ENCODE data around the gene ABCC10.
"Not testable (repeated sequence)": the region's sequence is repeated elsewhere in the genome, so short reads cannot be mapped to it uniquely, and the experiment has no call there.

Gene ABCC10

DNA sequence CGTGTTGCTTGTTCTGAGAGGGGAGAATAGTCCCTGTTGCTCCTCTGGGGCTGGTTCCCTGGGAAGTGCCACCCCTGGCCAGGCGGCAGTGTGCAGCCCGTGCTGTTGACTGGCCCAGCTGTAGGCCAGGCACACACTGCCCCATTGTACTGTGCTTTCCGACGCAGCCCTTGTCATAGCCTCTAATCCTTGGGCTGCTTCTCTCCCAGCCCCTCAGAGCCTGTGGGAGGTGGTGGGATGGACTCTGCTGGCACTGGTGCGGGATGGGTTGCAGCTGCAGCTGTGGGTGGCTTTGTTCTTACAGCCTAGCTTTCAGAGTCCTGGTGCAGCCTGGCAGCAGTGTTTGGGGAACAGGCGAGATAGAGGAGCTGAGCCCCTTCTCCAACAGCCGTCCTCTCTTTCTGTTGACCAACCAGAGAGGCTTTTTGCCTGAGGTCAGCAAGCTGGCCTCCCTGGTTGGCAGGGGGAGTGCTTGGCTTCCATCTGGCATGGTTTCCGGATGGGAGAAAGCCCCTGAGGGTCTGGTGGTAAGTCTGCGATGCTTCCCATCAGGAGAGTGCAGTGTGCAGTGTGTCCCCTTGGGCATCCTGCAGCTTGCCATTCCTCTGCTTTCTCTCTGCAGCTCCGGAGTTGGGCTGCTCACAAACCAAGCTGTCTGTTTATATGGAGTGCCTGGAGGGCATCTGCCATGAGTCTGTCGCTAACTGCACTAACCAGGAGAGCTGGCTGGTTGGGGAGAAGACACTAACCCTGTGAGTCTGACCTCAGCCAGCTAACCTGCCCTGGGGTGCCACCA is 62.1 kb downstream of the ABCC10 start:
- Mint-ChIP-seq H3K36me3 (peaks cover 10% of the 10 kb centered on the region), H3K4me3 (no peak overlapping the region), H3K9me3 (no peaks in the 10 kb centered on the region), H3K27me3 (no peaks in the 10 kb centered on the region), H3K27ac (no peak overlapping the region), H3K4me1 (peaks cover 19% of the 10 kb centered on the region)
- ATAC-seq: no peak

DNA sequence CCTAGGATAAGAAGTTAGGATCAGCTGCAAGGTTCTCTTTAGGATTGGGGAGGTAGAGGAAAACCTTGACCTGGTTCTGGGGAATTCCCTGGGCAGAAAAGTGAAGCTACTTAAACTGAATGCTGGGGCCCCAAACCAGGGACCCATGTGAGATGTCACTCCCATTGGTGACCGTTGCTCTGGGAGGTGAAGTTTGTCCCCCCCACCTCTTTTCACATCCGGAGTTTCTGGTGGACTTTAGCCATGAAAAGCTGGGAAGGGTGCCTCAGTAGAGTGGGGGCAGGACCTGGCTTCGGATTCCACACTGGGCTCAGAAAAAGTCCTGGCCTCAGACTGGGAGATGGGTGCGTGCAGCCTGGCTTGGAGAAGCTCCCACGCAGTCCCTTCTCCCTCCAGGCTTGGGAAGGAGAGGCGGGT is 63.2 kb downstream of the ABCC10 start:
- peaks cover 10% of the 10 kb centered on the region for H3K36me3 Mint-ChIP-seq
- no peak overlapping the region for H3K27ac Mint-ChIP-seq
- H3K9me3 Mint-ChIP-seq: no peaks in the 10 kb centered on the region
- H3K27me3 Mint-ChIP-seq: no peaks in the 10 kb centered on the region
- H3K4me3 Mint-ChIP-seq: no peak overlapping the region
- peaks cover 26% of the 10 kb centered on the region for H3K4me1 Mint-ChIP-seq
- ATAC-seq: no peak

DNA sequence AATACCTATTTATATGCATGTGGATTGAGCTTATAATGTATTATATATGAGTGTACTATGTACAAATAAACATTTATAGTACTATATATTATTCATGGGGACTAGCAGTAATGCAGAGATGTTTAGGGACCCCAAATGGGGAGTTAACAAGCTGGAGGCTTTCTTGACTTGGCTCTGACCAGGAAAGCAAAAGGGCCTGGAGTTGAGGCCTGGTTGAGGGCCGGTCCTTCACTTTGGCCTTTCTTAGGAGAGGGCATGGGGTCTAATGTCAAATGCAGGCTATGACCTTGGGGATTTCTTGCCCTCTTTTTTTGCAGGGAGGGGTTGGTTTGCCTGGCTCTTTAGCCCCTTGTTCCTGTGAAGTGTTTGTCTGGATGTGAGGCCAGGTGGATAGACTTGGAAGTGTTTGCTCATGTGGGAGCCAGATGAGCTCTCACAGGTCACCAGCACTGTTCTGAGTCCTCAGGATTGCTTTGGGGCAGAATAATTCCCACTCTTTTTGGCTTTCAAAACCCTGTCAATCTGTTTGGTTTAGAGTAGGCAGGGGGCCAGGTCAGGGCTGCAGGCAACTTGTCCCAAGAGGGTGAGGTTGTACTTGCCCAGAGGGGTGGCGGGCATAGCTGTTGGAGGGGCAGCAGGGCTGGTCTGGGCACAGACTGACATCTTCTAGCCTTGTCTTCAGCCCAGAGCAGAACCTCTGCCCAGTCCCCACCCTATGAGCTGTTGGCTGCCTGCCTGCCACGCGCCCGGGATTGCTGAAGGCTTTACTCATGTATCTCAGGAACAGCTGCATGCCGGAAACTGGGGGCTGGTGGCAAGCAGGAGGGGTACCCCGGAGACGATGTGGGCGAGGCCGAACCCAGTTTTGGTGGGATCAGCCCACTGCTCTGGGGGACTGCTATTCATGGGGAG is 64.7 kb downstream of the ABCC10 start:
- no peaks in the 10 kb centered on the region for H3K27me3 Mint-ChIP-seq
- no peak overlapping the region for H3K4me3 Mint-ChIP-seq
- ATAC-seq: no peak
- no peak overlapping the region for H3K27ac Mint-ChIP-seq
- no peaks in the 10 kb centered on the region for H3K9me3 Mint-ChIP-seq
- peaks cover 26% of the 10 kb centered on the region for H3K4me1 Mint-ChIP-seq
- peaks cover 10% of the 10 kb centered on the region for H3K36me3 Mint-ChIP-seq

DNA sequence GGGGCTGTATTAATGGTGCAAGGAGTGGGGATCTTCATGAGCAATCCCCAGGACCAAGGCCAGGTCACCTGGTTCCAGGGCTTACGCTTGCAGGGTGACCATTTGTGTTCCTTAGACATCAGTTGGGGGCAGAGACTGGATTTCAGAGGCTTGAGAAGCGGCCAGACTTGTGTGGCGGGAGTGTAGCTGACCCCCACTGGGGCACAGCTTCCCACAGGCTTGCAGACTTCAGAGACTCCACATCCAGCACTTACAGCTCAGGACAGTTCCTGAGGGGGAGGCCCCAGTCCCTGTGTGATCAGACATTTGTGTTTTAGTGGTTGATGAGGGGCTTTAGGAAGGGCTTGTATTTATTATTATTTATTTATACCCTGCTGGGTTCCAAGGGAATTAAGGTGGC is 65.3 kb downstream of the ABCC10 start:
- Mint-ChIP-seq H3K27ac (no peak overlapping the region), H3K36me3 (peaks cover 10% of the 10 kb centered on the region), H3K4me3 (no peak overlapping the region), H3K9me3 (no peaks in the 10 kb centered on the region), H3K27me3 (no peaks in the 10 kb centered on the region), H3K4me1 (peaks cover 26% of the 10 kb centered on the region)
- no peak for ATAC-seq

DNA sequence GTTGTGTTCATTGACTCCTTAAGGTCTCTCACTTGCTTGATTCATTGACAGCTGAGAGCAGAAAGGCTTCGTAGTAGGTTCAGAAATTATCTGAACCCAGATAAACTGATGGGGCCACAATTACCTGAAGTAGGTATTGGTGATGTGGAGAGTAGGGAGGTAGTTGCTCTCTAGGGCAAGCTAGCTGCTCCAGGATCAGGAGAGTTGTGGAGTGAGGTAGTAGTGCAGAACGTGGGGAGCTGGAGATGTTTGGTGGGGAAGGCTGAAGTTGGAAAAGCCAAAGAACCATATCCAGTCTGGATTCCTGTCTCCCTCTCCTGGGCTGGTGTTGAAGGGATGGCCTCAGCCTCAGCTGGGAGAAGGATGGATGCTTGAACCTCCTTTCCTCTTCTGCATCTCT is 65.9 kb downstream of the ABCC10 start:
- ATAC-seq: no peak
- Mint-ChIP-seq H3K27me3 (no peaks in the 10 kb centered on the region), H3K4me1 (peaks cover 22% of the 10 kb centered on the region), H3K36me3 (peaks cover 7% of the 10 kb centered on the region), H3K4me3 (no peak overlapping the region), H3K27ac (no peak overlapping the region), H3K9me3 (no peaks in the 10 kb centered on the region)

DNA sequence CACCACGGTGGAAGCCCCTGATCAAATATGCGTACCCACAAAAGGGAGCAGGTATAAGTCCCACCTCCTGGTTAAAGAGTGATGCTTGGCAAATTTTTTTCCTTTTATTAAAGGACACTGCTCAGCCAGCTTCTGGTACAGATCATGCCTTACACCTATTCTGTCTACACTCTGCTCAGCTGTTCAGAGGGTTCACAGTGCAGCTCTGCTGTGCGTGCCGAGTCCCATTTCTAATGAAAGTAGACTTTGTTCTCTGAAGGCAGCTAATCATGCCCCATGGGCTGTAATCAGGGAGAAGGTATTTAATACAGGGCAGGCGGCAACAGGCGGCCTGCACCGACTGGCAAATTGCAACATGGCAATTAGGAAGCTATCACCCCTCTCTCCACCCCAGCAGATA is 66.5 kb downstream of the ABCC10 start:
- no peaks in the 10 kb centered on the region for H3K27me3 Mint-ChIP-seq
- no peak overlapping the region for H3K27ac Mint-ChIP-seq
- ATAC-seq: no peak
- H3K4me3 Mint-ChIP-seq: no peak overlapping the region
- H3K4me1 Mint-ChIP-seq: peaks cover 18% of the 10 kb centered on the region
- peaks cover 11% of the 10 kb centered on the region for H3K36me3 Mint-ChIP-seq
- H3K9me3 Mint-ChIP-seq: no peaks in the 10 kb centered on the region

DNA sequence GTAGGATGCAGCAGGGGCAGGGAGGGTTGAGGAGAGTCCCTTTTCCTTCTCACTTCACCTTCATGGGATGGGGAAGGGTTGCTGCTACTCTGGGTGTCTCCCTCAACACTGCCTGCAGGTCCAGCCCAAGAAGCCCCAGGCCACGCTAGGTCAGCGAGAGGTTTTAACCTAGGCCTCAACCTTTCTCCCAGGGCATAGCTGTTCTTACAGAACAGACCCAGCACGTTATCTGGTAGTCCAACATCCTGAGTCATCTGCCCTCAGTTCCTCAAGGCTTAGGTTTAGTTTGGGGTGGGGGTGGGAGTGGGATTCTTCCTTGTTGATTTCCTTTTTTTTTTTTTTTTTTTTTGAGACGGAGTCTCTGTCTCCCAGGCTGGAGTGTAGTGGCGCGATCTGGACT is 67.0 kb downstream of the ABCC10 start:
- Mint-ChIP-seq H3K4me1 (peaks cover 14% of the 10 kb centered on the region), H3K4me3 (no peak overlapping the region), H3K36me3 (peaks cover 15% of the 10 kb centered on the region), H3K27ac (no peak overlapping the region), H3K9me3 (no peaks in the 10 kb centered on the region), H3K27me3 (no peaks in the 10 kb centered on the region)
- no peak for ATAC-seq

DNA sequence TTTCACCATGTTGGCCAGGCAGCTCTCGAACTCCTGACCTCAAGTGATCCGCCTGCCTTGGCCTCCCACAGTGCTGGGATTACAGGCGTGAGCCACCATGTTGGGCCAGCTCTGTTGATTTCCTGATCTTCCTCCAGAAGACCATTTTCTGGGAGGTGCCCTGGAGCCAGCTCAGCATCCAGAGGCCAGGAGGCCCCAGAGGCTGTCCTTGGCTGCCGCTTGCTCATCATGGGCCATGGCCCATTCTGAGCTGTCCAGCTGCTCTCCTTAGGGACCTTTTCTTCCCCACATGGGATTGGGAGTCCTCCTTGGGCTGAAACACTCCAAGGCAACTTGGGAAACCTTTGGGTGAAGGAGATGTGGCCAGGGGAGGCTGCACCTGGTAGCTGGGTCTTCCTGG is 67.4 kb downstream of the ABCC10 start:
- Mint-ChIP-seq H3K9me3 (no peaks in the 10 kb centered on the region), H3K4me3 (no peak overlapping the region), H3K27ac (peak overlapping the region; percentile 29), H3K36me3 (peaks cover 19% of the 10 kb centered on the region), H3K27me3 (no peaks in the 10 kb centered on the region), H3K4me1 (peaks cover 12% of the 10 kb centered on the region)
- ATAC-seq: no peak

DNA sequence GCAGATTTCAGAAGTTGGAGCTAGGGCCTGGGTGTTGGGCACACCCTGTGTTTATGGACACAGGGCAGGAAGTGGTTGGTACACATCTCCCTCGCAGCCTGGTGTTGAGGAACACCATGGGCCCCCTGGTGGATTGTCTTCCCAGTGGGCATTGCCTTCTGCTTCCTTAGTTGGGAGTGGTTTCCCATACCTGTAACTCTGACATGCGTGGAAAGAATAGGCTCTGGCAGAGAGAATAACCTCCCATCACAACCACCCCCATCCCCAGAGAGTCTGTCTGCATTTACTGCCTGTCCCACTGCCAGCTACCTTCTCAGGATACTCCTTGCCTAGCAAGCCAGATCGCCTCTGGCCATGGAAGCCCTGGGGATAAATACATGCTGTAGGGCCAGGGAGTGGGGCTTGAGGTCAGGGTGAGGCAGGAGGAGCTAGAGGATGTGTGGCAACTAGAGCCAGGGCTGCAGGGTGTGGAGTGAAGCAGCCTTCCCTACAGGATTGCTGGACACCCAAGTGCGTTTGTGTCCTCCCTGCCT is 68.1 kb downstream of the ABCC10 start:
- Mint-ChIP-seq H3K36me3 (peaks cover 18% of the 10 kb centered on the region), H3K27ac (peak overlapping the region; percentile 29), H3K27me3 (no peaks in the 10 kb centered on the region), H3K9me3 (no peaks in the 10 kb centered on the region), H3K4me1 (peaks cover 7% of the 10 kb centered on the region), H3K4me3 (no peak overlapping the region)
- no peak for ATAC-seq

DNA sequence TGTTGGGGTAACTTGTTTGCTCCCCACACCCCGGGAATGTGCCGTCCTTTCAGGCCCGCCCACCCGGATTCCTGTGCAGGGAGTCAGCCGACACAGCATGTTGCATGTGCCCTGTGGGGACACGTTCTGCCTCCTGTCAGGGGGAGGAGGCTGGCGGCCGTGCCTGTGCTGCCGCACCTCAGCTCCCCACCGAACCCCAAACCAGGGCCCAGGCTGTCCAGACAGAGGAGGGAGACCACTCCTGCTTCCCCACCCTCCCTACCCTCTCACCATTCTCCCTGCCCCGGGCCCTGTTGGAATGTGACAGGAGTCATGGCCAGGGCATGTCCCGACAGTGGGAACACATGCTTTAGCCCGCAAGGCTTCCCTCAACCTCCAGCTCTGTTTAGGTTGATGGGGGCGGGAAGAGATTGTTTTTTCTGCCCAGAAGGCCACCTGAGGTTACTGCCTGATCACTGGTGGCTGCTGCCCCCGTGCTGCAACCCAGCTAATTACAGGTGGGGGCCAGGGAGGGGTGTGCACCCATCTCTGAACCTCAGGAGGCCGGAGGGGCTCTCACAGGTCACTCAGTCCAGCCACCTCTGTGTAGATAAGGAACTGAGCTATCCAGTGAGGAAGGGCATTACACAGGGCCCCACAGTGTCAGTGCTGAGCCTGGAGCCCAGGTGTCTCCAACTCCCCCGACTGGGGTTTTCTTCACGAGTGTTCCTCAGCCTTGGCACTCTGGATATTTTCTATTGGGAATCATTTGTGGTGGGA is 69.2 kb downstream of the ABCC10 start:
- Mint-ChIP-seq H3K4me1 (peaks cover 7% of the 10 kb centered on the region), H3K9me3 (no peaks in the 10 kb centered on the region), H3K27ac (no peak overlapping the region), H3K4me3 (no peak overlapping the region), H3K27me3 (no peaks in the 10 kb centered on the region), H3K36me3 (peaks cover 28% of the 10 kb centered on the region)
- no peak for ATAC-seq

DNA sequence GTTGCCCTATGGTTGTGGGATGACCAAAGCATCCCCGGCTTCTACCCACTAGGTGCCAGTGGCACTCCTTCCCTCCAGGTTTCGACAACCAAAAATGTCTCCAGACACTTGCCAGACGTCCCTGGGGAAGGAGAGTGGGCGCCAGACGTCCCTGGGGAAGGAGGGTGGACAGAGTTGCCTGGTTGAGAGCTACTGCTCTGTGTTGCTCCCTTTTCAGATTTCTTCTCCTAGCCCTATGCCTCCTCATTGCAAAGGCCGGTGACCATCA is 69.7 kb downstream of the ABCC10 start:
- no peaks in the 10 kb centered on the region for H3K9me3 Mint-ChIP-seq
- no peaks in the 10 kb centered on the region for H3K27me3 Mint-ChIP-seq
- no peak overlapping the region for H3K27ac Mint-ChIP-seq
- ATAC-seq: no peak
- peaks cover 33% of the 10 kb centered on the region for H3K36me3 Mint-ChIP-seq
- no peak overlapping the region for H3K4me3 Mint-ChIP-seq
- H3K4me1 Mint-ChIP-seq: peaks cover 7% of the 10 kb centered on the region

DNA sequence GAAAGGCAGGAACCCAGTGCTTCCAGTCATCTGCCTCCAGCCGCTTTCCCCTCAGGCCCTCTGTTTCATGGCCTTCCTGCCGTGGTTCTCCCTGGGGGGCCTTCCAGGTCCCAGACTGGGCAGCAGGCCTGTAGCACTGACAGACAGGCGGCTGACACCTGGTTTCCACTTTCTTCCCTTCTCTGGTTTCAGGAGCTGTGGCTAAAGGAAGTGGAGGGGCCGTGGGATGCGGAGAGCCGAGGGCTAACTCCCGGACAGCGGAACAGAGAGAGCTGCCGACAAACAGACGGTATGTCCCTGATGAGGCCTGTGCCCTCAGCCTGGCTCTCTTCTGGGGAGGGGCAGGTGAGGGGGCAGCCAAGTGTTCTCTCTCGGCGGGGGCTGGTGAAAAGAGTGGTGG is 70.3 kb downstream of the ABCC10 start:
- H3K4me3 Mint-ChIP-seq: no peak overlapping the region

DNA sequence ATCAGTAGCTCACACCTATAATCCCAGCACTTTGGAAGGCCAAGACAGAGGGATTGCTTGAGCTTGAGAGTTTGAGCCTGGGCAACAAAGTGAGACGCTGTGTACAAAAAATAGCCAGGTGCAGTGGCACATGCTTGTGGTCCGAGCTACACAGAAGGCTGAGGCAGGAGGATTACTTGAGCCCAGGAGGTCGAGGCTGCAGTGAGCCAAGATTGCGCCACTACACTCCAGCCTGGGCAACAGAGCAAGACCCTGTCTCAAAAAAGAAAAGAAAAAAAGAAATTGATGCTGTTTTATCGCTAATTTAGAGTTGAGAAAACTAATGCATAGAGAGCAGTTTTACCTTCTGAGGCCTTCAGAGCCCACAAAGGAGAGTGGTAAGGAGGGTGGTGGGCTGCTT is 71.0 kb downstream of the ABCC10 start:
- H3K9me3 Mint-ChIP-seq, ATAC-seq, H3K4me3 Mint-ChIP-seq, H3K4me1 Mint-ChIP-seq, H3K27me3 Mint-ChIP-seq, H3K27ac Mint-ChIP-seq: not testable (repeated sequence)
- H3K36me3 Mint-ChIP-seq: peaks cover 45% of the 10 kb centered on the region

More for the DNA sequence above, 70.3 kb downstream of the ABCC10 start:
- H3K4me1 Mint-ChIP-seq: peaks cover 7% of the 10 kb centered on the region
- no peak overlapping the region for H3K27ac Mint-ChIP-seq
- peaks cover 39% of the 10 kb centered on the region for H3K36me3 Mint-ChIP-seq
- H3K9me3 Mint-ChIP-seq: no peaks in the 10 kb centered on the region
- H3K27me3 Mint-ChIP-seq: no peaks in the 10 kb centered on the region
- ATAC-seq: no peak

DNA sequence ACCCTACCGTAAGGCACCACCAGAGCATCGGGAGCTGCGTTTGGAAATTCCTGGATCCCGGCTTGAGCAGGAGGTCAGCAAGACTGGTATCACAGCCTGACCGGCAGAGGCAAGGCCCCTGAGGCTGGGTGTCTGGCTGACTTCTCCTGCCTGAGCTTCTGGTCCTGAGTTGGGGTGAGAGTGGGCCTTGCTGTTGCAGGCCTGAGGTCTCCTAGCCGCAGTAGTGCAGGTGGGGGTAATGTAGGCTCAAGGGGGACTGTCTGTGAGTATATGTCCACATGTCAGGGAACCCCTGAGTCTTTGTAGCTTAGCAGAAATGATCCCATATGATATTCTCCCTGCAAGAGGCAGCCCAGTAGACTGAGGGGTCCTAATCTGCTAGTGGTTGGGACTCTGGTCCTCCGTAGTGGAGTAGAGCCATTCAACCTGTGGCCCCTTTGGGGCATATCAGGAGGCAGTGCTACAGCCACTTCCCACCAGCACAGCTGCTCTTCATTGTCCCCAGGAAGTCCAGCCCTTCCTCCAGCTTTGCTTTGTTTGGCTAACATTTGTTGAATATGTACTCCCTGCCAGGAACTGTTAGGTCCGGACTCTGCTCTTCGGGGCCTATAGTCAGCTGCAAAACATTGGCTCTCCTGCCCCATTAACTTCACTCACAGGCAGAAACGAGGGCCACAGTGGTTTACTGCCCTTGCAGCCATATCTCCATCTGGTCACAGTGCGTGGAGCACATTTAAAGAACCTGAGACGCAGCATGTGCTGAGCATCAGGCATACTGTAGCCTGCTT is 71.9 kb downstream of the ABCC10 start:
- peaks cover 52% of the 10 kb centered on the region for H3K36me3 Mint-ChIP-seq
- no peak overlapping the region for H3K4me3 Mint-ChIP-seq
- peaks cover 7% of the 10 kb centered on the region for H3K4me1 Mint-ChIP-seq
- ATAC-seq: no peak
- no peaks in the 10 kb centered on the region for H3K27me3 Mint-ChIP-seq
- no peaks in the 10 kb centered on the region for H3K9me3 Mint-ChIP-seq
- no peak overlapping the region for H3K27ac Mint-ChIP-seq

Measured in stimulated activated memory B cell treated with anti-CD40 and anti-IgM and Interleukin-4, amounts not matched to agents 10 μg/mL and 1 μg/mL and 100 μg/mL, for 72 hours (primary cell).